ENCODE data around the gene POLR3B.
"Not testable (repeated sequence)": the region's sequence is repeated elsewhere in the genome, so short reads cannot be mapped to it uniquely, and the experiment has no call there.

POLR3B gene

DNA sequence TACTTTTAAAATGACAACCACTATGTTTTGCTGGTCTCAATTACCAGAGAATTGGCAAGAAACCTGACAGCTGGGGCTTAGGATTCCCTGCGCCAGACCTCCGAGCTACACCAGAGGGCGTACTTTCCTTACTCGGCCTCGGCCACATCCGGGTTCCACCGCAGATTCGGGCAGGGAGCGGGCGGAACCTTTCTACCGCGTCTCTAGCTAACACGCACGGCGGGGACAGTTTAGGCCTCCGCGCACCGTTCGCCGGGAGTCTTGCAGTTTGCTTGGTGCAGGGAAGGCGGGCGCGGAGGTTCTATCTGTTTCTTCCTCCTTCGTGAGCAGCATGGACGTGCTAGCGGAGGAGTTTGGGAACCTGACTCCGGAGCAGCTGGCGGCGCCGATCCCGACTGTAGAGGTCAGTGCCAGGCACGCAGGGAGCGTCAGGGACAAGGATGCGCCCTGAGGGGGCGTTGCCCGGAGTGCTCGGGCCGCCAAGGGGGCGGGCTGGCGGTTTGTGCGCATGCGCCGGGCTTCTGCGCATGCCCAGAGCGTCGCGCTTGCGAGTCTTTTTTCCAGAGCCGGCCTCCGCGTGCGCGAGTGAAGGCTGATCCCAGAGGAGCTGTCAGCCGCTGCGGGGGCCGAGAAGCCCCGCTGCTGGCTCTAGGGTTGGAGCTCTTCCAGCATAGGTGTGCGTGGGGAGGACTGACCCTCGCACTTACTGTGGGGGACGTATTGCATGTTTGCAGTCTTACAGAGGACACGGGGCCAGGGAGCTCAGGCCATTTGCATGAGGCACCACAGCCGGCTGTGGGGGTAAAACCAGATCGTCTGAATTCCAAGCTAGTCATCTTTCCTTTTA, at the start of gene POLR3B:
Gene POLR3B (plus strand): TSS at position 200 of the 847 bp plus-strand sequence. CDS start 132 bp downstream, at position 332.
- peak; percentile 93 to 95 (median 94) for DNase-seq

GRCh38 chr12:106308121-106308520, 49.4 kb upstream of the POLR3B start:
- no peak for DNase-seq

DNA sequence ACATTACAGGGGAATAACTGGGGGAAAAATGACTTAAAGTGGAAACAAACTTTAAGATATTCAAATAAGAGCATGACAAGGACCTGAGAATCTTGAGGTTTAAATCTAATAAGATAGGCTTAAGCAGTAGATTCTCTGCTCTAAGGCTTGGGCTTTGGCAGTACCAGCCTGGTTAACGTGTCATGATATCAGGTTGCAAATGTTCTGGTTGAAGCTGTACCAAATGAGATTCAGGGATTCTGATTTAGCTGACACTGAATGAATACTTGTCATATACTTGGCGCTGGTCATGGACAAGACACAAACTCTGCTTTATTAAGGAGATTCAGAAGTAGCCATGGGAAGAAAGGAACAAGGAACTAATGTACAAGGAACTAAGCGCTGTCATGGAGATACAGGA, 48.9 kb upstream of the POLR3B start:
- no peak for DNase-seq

DNA sequence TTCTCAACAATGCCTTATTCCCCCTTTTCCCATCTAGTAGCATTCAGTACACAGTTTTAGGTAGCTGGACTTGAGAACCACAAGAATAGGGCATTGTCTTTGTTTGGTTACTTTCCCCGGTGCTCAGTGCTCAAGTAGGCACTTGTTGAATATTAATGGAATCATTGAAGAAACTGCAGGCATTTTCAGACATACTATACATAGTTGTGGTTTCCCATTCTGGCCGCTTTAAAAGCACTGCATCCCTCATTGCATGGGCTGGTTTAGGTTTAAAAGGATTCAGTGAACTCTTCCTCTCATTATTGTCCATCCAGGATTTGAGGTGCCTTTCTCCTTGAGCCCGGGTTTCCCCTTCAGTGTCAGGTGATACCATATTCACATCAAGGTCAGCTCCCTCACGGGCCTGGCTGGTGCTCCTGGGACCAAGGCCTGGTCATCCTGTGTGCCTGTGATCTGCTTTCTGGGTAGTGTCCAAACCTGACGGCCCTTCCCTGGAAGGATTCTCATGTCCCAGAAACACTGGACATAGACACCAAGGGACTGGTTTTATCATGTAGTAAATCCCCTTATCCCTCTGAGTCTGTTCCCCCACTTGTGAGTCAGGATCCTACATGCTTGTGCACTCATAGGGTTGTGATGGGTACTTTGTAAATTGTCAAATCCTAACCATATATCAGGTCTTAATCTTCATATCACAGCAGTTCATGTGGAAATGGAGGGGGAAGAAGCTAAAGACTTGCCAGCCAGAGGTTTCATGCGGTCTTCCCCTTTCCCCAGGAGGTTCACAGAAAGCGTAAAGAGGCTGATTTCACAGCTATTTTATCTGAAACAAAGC, 47.7 kb upstream of the POLR3B start:
- no peak for DNase-seq

DNA sequence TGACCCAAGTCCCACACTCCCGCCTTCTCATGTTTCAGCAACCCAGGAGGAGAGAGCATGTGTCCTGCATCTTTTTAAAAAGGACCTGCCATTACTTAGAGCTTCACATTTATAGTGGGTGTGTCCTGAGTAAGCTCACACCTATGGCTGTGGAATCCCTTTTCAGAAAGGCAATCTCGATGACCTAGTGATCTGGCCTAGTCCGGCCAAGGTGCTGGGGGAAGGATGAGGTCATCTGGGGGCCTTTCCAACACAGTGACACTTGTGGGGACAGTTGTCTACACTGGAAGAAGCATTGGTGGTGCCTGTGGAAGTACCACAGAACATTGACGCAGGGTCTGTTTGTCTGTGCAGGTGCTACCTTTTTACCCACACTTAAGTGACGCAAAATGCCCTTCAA, 46.9 kb upstream of the POLR3B start:
- DNase-seq, result no peak

DNA sequence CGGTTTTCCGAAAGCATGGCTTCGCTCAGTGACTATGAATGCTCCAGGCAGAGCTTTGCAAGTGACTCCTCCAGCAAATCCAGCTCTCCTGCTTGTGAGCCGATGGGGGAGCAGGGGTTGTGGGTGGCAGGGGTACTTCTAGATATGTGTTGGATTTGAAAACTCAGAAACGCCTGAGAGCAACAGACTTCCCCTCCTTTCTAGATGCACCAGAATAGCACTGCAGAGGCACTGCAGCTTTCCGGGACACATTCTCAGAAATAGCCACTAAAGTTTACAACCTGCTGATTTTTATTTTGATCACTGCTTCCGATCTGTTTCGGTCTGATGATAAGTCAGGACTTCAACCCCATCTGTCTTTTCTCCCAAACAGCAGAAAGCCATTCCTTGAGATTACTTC, 46.4 kb upstream of the POLR3B start:
- no peak for DNase-seq

DNA sequence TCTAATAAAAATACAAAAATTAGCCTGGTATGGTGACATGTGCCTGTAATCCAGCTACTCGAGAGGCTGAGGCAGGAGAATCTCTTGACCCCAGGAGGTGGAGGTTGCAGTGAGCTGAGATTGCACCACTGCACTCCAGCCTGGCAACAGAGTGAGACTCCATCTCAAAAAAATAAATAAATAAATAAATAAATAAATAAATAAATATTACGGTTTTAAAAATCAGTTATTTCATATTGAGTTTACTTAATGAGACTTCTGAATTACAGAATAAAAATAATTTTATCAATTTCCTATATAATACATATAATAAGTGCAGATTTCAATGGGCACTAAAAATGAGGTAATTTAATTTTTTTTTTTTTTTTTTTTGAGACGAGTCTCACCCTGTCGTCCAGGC, 44.1 kb upstream of the POLR3B start:
- DNase-seq, result not testable (repeated sequence)

GRCh38 chr12:106315523-106315922, 42.0 kb upstream of the POLR3B start:
- DNase-seq, result no peak

DNA sequence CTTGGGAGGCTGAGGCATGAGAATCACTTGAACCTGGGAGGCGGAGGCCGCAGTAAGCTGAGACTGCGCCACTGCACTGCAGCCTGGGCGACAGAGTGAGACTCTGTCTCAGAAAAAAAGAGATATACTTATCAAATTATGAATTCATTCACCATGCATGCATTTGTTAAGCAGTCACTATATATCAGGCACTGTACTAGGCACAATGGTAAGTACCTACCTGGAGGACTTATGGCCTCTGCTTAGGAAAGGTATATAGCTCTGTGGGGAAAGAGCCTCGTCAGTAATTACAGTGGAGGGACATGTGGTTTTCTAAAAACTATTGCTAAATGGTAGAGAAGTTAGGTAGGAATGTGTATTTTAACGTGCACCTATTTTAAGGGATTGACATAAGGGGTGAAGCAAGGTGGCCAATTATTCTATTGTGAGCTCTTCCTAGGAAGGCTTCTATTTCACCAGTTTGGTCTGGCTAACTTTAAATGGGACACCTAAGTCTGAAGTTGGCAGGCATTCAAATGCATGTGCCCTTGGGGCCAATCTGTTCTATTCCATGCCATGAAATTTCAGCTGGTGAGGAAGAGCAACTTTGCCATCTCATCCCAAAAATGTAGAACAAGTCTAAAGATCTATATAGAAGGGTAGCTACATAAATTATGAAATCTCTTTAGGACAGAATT, 40.0 kb upstream of the POLR3B start:
- no peak for DNase-seq

- DNase-seq, result no peak
These were observed 36.3 kb upstream of the POLR3B start for GRCh38 chr12:106321139-106321850.

GRCh38 chr12:106323537-106323936, 34.0 kb upstream of the POLR3B start:
- DNase-seq, result no peak

- no peak for DNase-seq
These were observed 30.2 kb upstream of the POLR3B start for GRCh38 chr12:106327309-106327869.

DNA sequence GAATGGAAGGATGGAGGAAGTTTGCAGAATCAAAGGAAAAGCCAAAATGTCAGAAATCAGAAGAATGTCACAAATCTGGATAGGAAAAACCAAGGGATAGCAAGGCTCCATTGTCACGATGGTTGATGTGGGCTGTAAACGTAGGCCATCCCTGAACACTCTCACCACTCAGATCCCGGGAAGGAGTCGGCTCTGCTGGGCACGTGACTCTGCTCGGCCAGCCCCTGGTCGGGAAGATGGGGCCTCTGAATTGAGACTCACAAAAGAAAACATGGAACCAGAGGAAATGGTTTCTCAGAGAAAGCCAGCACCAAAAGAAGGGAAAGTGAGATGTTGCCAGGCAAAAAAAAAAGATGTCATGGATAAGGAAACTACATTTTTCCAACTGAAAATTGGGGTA, 28.8 kb upstream of the POLR3B start:
- DNase-seq, result no peak

DNA sequence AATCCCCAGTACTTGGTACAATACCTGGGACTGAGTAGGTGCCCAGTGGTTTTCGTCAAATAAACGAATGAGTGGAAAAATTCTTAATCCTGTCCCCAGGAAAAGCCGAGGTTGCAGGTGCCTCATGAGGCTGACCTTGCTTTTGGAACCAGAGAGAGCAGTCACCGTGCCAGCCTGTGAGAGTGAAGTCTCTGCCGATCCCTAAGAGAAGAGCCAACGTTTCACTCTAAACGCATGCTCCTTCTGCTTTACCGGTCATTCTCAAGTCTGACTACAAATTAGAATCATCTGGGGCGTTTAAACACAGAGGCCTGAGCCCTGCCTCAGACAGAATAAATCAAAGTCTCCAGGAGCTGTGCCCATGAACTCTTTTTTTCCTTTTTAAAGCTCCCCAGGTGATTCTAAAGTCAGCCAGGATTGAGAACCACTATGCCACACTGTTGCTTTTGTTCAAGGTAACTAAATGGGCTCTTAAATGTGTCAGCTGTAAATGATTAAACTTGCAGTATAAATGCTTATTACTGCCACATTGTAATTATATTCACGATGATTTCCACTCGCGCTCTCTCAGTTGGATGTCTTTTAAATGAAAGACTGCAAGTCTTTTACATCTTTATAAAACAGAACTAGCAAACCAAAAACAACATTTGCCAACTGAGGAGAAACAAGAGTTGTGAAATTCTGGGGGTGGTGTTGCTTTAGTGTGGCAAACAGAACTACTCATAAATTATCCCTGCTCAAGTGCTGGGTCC, 28.1 kb upstream of the POLR3B start:
- DNase-seq, result no peak

DNA sequence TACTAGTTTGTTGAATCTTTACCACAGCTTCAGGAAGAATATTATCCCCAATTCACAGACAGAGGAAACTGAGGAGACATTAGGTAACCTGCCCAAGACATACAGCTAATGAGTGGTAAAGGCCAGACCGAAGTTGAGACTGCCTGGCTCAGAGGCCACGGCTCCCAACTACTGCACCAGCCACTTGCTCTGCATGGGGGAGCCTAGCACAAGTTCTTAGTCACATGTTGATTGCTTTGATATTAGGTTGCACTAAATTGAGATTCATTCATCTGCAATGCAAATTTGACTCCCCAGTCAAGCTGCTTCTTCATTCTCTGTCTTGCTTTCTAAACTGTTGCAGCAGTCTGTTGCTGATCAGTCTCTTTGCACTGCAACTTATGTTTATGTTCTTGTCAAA, 25.9 kb upstream of the POLR3B start:
- no peak for DNase-seq

DNA sequence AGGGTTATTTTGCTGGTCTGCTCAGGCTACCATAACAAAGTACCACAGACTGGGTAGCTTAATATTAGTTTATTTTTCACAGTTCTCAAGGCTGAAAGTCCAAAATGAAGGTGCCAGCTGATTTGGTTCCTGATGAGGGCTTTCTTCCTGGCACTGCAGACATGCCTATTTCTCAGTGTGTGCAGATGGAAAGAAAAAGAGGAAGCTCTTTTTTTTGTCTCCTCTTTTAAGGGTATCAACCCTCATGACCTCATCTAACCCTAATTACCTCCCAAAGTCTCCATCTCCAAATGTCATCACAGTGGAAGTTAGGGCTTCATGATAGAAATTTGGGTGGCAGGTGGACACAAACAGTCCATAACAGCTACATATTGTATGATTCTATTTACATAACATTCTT, 25.0 kb upstream of the POLR3B start:
- no peak for DNase-seq

DNA sequence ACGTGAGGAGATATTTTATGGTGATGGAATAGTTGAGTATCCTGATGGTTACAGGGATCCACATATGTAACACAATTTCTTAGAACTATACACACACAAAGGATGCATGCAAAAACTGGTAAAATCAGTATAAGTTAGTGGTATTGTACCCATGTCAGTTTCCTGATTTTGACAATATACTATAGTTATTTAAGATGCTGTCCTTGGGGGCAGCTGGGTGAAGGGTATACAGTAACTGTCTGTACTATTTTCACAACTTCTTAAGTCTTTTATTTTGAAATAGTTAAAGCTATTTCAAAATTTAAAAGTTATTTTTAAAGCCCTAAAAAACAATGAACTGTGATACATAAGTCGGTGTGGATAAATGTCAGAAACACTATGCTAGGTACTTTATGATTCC, 24.5 kb upstream of the POLR3B start:
- no peak for DNase-seq

- DNase-seq, result no peak
These were observed 23.8 kb upstream of the POLR3B start for GRCh38 chr12:106333756-106334155.

DNA sequence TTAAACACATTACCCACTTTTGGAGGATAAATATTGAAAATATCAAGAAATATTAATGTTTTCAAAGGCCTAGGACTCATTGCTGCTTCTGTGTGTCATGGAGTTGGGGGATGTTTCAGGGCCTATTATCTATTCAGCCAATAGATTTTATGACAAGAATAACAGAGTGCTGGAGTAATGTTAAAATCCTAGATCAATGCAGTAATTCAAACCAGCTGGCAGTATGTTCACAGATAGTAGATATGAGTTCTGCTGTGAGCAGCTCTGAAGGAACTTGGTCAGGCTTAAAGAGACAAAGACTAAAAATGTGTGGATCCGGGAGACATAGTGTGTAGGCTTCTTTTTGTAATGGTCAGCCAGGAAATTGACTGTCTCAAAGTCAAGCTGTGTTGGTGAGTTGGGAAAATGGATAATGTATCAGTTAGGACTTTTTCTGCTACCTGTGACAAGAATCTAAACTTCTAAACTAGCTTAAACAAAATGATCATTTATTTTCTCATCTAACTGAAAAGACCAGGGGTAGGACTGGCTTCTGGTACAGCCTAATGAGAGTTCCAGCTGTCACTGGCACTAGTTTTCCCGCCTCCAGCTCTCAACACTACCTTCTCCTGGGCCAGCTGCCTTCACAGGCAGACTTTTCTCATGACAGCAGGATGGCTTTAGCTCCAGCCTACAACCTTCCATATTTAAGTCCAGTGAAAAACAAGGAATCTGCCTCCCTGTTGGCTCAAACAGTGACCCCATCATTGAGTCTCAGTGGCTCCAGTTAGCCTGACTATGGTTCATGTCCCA, 16.3 kb upstream of the POLR3B start:
- DNase-seq, result no peak

DNA sequence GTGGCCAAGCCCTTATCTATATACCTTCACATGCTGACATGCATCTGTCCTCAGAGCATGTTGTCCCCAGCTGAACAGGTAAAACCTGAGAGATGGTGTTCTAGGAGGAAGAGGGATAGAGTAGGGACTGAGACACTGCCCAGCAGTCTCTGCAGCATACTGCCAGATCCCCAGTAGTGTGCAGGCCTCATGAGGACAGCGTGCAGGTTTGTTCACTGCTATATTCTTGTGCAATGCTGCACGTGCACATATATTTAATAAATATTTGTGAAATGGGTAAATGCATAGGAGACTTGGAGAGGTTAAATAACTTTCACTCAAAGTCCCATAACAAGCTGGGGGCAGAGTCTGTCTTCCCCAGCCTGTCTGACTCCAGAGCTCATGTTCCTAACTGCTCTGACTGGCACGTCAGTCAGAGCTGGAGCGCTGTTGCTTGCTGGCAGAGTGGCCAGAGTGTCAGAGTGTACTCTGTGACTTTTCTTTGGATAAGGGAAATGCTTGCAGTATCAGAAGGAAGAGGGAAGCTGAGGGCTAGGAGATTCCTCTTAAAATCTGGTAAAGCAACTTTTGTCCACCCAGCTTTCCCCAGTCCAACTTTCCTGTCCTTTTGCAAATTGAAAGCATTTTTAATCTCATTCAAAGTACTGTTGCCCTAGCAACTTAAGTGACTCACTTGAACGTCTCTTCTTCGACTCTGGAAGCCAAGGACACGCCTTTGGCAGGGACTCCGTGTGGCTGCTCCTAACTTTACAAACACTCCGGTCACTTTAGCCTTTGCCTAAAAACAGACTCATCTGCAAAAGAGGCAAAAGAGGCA, 14.9 kb upstream of the POLR3B start:
- no peak for DNase-seq

Data from activated naive CD4-positive, alpha-beta T cell (primary cell).